Nephron progenitor cell (in vitro differentiated cells): ENCODE results near the gene SLC24A1.

Source experiments
- DNase-seq: peaks from one replicate; pipeline ENCODE4 v3.0.0; 2021
- H3K27ac Mint-ChIP-seq: 2 replicates; pipeline ENCODE4 v1.8.0; 2021; ENCODE audit warnings: mild to moderate bottlenecking, moderate library complexity, mixed read lengths
- H3K27me3 Mint-ChIP-seq: 2 replicates; pipeline ENCODE4 v1.8.0; 2021; ENCODE audit warnings: mild to moderate bottlenecking, low read depth, mixed read lengths; ENCODE audit not compliant: poor library complexity
- H3K36me3 Mint-ChIP-seq: 2 replicates; pipeline ENCODE4 v1.8.0; 2021; ENCODE audit warnings: low read depth, mixed read lengths
- H3K4me1 Mint-ChIP-seq: 2 replicates; pipeline ENCODE4 v1.8.0; 2021; ENCODE audit warnings: mixed read lengths
- H3K4me3 Mint-ChIP-seq: 2 replicates; pipeline ENCODE4 v1.8.0; 2021; ENCODE audit warnings: mild to moderate bottlenecking, moderate library complexity, mixed read lengths
- H3K9me3 Mint-ChIP-seq: 2 replicates; pipeline ENCODE4 v1.8.0; 2021; ENCODE audit warnings: mild to moderate bottlenecking, moderate library complexity, mixed read lengths
- TF ChIP-seq, protein P1 (sequence below): fragments of 200-600 bp; sonication (generic); IDR thresholded peaks from 2 replicates; pipeline ENCODE4 v1.5.0; 2021; ENCODE audit warnings: antibody characterized with exemption

The SLC24A1 gene

DNA sequence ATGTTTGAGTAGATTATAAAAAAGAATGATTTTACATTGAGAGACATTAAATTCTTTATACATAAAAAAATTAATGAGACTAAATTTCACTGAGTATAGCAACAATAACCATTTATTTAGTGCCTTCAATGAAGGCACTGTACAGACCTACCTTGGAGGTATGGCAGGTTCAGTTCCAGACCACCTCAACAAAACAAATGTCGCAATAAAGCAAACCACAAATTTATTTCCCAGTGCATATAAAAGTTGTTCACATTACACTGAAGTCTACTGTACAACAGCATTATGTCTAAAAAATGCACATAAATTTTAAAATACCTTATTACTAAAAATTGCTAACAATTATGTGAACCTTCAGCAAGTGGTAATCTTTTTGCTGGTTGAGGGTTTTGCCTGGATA lies 58.8 kb downstream of the SLC24A1 start:
- H3K27me3 Mint-ChIP-seq: peaks cover 10% of the 10 kb centered on the region
- DNase-seq: no peak
- H3K36me3 Mint-ChIP-seq: peaks cover 11% of the 10 kb centered on the region
- TF ChIP-seq, protein P1, sequence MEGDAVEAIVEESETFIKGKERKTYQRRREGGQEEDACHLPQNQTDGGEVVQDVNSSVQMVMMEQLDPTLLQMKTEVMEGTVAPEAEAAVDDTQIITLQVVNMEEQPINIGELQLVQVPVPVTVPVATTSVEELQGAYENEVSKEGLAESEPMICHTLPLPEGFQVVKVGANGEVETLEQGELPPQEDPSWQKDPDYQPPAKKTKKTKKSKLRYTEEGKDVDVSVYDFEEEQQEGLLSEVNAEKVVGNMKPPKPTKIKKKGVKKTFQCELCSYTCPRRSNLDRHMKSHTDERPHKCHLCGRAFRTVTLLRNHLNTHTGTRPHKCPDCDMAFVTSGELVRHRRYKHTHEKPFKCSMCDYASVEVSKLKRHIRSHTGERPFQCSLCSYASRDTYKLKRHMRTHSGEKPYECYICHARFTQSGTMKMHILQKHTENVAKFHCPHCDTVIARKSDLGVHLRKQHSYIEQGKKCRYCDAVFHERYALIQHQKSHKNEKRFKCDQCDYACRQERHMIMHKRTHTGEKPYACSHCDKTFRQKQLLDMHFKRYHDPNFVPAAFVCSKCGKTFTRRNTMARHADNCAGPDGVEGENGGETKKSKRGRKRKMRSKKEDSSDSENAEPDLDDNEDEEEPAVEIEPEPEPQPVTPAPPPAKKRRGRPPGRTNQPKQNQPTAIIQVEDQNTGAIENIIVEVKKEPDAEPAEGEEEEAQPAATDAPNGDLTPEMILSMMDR: no peak
- no peaks in the 10 kb centered on the region for H3K4me1 Mint-ChIP-seq
- H3K4me3 Mint-ChIP-seq: no peak overlapping the region
- peaks cover 4% of the 10 kb centered on the region for H3K9me3 Mint-ChIP-seq
- H3K27ac Mint-ChIP-seq: no peak overlapping the region

DNA sequence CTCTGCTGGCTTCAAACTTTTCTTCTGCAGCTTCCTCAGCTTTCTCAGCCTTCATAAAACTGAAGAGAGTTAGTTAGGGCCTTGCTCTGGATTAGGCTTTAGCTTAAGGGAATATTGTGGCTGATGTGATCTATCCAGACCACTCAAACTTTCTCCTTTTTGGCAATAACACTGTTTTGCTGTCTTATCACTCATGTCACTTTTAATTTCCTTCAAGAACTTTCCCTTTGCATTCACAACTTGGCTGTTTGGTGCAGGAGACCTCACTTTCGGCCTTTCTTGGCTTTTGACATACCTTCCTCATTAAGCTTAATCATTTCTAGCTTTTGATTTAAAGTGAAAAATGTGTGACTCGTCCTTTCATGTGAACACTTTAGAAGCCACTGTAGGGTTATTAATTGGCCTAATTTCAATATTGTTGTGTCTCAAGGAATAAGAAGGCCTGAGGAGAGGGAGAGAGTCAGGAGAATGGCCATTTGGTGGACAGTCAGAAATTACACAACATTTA lies 60.7 kb downstream of the SLC24A1 start:
- H3K27ac Mint-ChIP-seq: no peak overlapping the region
- H3K27me3 Mint-ChIP-seq: peaks cover 10% of the 10 kb centered on the region
- peaks cover 26% of the 10 kb centered on the region for H3K36me3 Mint-ChIP-seq
- TF ChIP-seq, protein P1: no peak
- DNase-seq: no peak
- H3K9me3 Mint-ChIP-seq: peaks cover 11% of the 10 kb centered on the region
- H3K4me3 Mint-ChIP-seq: no peak overlapping the region
- no peaks in the 10 kb centered on the region for H3K4me1 Mint-ChIP-seq

- Mint-ChIP-seq H3K27me3 (no peaks in the 10 kb centered on the region), H3K9me3 (peaks cover 20% of the 10 kb centered on the region), H3K4me3 (no peak overlapping the region), H3K4me1 (no peaks in the 10 kb centered on the region), H3K27ac (no peak overlapping the region), H3K36me3 (peaks cover 67% of the 10 kb centered on the region)
- TF ChIP-seq, protein P1: no peak
- no peak for DNase-seq
These were observed 66.7 kb downstream of the SLC24A1 start for GRCh38 chr15:65688462-65688861.

- peaks cover 58% of the 10 kb centered on the region for H3K36me3 Mint-ChIP-seq
- TF ChIP-seq, protein P1: no peak
- H3K4me3 Mint-ChIP-seq: no peak overlapping the region
- H3K9me3 Mint-ChIP-seq: peaks cover 20% of the 10 kb centered on the region
- no peaks in the 10 kb centered on the region for H3K4me1 Mint-ChIP-seq
- no peak overlapping the region for H3K27ac Mint-ChIP-seq
- no peaks in the 10 kb centered on the region for H3K27me3 Mint-ChIP-seq
- no peak for DNase-seq
These were observed 68.4 kb downstream of the SLC24A1 start for GRCh38 chr15:65690173-65690572.

- H3K36me3 Mint-ChIP-seq: peaks cover 53% of the 10 kb centered on the region
- TF ChIP-seq, protein P1: no peak
- peaks cover 16% of the 10 kb centered on the region for H3K9me3 Mint-ChIP-seq
- H3K27ac Mint-ChIP-seq: no peak overlapping the region
- no peaks in the 10 kb centered on the region for H3K4me1 Mint-ChIP-seq
- no peaks in the 10 kb centered on the region for H3K27me3 Mint-ChIP-seq
- no peak overlapping the region for H3K4me3 Mint-ChIP-seq
- no peak for DNase-seq
These were observed 69.0 kb downstream of the SLC24A1 start for GRCh38 chr15:65690778-65691177.

GRCh38 chr15:65695081-65695480 lies 73.3 kb downstream of the SLC24A1 start:
- Mint-ChIP-seq H3K4me3 (no peak overlapping the region), H3K9me3 (no peaks in the 10 kb centered on the region), H3K27ac (no peak overlapping the region), H3K4me1 (no peaks in the 10 kb centered on the region), H3K36me3 (peaks cover 18% of the 10 kb centered on the region), H3K27me3 (peaks cover 3% of the 10 kb centered on the region)
- DNase-seq: no peak
- TF ChIP-seq, protein P1: no peak
